HG02970 (cell line): ENCODE measurements around the gene BNC2.

Experiments
- ATAC-seq: cut with Tn5 transposase; IDR thresholded peaks from one replicate; pipeline ENCODE4 v1.9.1; 2021; ENCODE audit warnings: mild to moderate bottlenecking, moderate library complexity, moderate number of reproducible peaks; ENCODE audit not compliant: unreplicated experiment, low FRiP score

Gene BNC2

GRCh38 chr9:16407617-16408016 is 462.9 kb downstream of the BNC2 start:
- no peak for ATAC-seq

GRCh38 chr9:16406526-16407225 is 463.8 kb downstream of the BNC2 start:
- ATAC-seq, result no peak

GRCh38 chr9:16405421-16405820 is 465.0 kb downstream of the BNC2 start:
- ATAC-seq, result no peak

GRCh38 chr9:16401701-16402100 is 468.8 kb downstream of the BNC2 start:
- ATAC-seq, result no peak

GRCh38 chr9:16398691-16399090 is 471.8 kb downstream of the BNC2 start:
- ATAC-seq, result no peak

GRCh38 chr9:16396389-16396788 is 474.1 kb downstream of the BNC2 start:
- no peak for ATAC-seq

- no peak for ATAC-seq
These were observed 479.1 kb downstream of the BNC2 start for GRCh38 chr9:16391369-16391768.

- no peak for ATAC-seq
These were observed 483.1 kb downstream of the BNC2 start for GRCh38 chr9:16387382-16387781.

- no peak for ATAC-seq
These were observed 483.7 kb downstream of the BNC2 start for GRCh38 chr9:16386827-16387077.

- ATAC-seq, result no peak
These were observed 484.3 kb downstream of the BNC2 start for GRCh38 chr9:16386007-16386826.

GRCh38 chr9:16385590-16385989 is 484.9 kb downstream of the BNC2 start:
- ATAC-seq, result no peak

- no peak for ATAC-seq
These were observed 485.5 kb downstream of the BNC2 start for GRCh38 chr9:16384993-16385392.

GRCh38 chr9:16377311-16377710 is 493.2 kb downstream of the BNC2 start:
- ATAC-seq, result no peak

- ATAC-seq, result no peak
These were observed 499.2 kb downstream of the BNC2 start for GRCh38 chr9:16371306-16371705.

- ATAC-seq, result no peak
These were observed 499.8 kb downstream of the BNC2 start for GRCh38 chr9:16370647-16371046.

- ATAC-seq, result no peak
These were observed 501.0 kb downstream of the BNC2 start for GRCh38 chr9:16369427-16369826.

GRCh38 chr9:16368237-16369087 is 502.0 kb downstream of the BNC2 start:
- no peak for ATAC-seq

GRCh38 chr9:16367605-16368231 is 502.8 kb downstream of the BNC2 start:
- no peak for ATAC-seq

- ATAC-seq, result no peak
These were observed 506.1 kb downstream of the BNC2 start for GRCh38 chr9:16364347-16364746.

GRCh38 chr9:16363916-16364315 is 506.6 kb downstream of the BNC2 start:
- ATAC-seq, result no peak
